B cell (primary cell): ENCODE data around the gene EMID1. TPM values are rescaled to one million over a fixed set of nuclear protein-coding genes. Genes with fewer than 3 reads are reported as not detected.

Experiments used
- ATAC-seq: fragments of 200-7000 bp; cut with Tn5 transposase; one replicate; pipeline ENCODE4 v1.10.0; 2021; ENCODE audit warnings: low read depth, mild to moderate bottlenecking, moderate number of reproducible peaks, moderate library complexity
- CTCF ChIA-PET: fragments of 350-600 bp; sonication (Branson Sonifier 250); formaldehyde crosslinking; loops from one replicate; lab custom pipeline; 2021; ENCODE audit warnings: antibody characterized with exemption, inconsistent platforms; lab: Charles Lee
- POLR2A ChIA-PET: fragments of 350-600 bp; sonication (Branson Sonifier 250); formaldehyde crosslinking; loops from one replicate; lab custom pipeline; 2021; ENCODE audit warnings: antibody characterized with exemption; lab: Charles Lee
- DNase-seq: peaks from one replicate; pipeline ENCODE4 v3.0.0; 2013
- H2AFZ ChIP-seq: 2 replicates; pipeline ENCODE4 v1.6.1; 2012; ENCODE audit warnings: mild to moderate bottlenecking, low read depth, low read length; ENCODE audit not compliant: insufficient read depth, poor library complexity, severe bottlenecking
- H3K27ac ChIP-seq, 2 donors: 1 replicate in 1 of 2; 2 replicates in 1 of 2; pipeline ENCODE4 v1.5.1; 2012 to 2013; ENCODE audit warnings: low read length in 2 of 2, mild to moderate bottlenecking in 2 of 2, moderate library complexity in 1 of 2
- H3K27me3 ChIP-seq, 4 experiments: fragments of 200-600 bp in 1 of 4; sonication (generic) in 1 of 4; replicated peaks in 1 of 4; 1 replicate in 2 of 4; 2 replicates in 2 of 4; pipeline versions ENCODE4 v1.6.1 to v1.7.0; 2013 to 2016; ENCODE audit warnings: low read length in 3 of 4, mild to moderate bottlenecking in 2 of 4, mixed read lengths in 1 of 4, moderate library complexity in 1 of 4; ENCODE audit not compliant: insufficient read depth in 4 of 4, control insufficient read depth in 3 of 4; ENCODE audit errors: control extremely low read depth in 1 of 4
- H3K36me3 ChIP-seq, 2 experiments: replicated peaks in 1 of 2; 1 replicate in 1 of 2; 2 replicates in 1 of 2; pipeline versions ENCODE4 v1.6.1 to v1.7.1; 2013; ENCODE audit warnings: low read length in 1 of 2; ENCODE audit not compliant: insufficient read depth in 2 of 2, control insufficient read depth in 1 of 2; ENCODE audit errors: control extremely low read depth in 1 of 2, extremely low read depth in 1 of 2
- H3K4me1 ChIP-seq, 2 donors: fragments of 200-600 bp in 1 of 2; sonication (generic) in 1 of 2; 1 replicate in 1 of 2; 2 replicates in 1 of 2; pipeline versions ENCODE4 v1.5.1 to v1.6.1; 2013 to 2017; ENCODE audit warnings: low read length in 2 of 2; ENCODE audit not compliant: control insufficient read depth in 2 of 2, insufficient read depth in 2 of 2
- H3K4me2 ChIP-seq: replicated peaks from 2 replicates; pipeline ENCODE3; 2012; ENCODE audit warnings: mild to moderate bottlenecking, low read depth, low read length; ENCODE audit not compliant: poor library complexity, severe bottlenecking
- H3K4me3 ChIP-seq, 5 experiments: fragments of 200-600 bp in 1 of 5; sonication (generic) in 1 of 5; 1 replicate in 3 of 5; 2 replicates in 2 of 5; pipeline versions ENCODE4 v1.5.1 to v1.7.0; 2011 to 2016; ENCODE audit warnings: low read length in 4 of 5, mild to moderate bottlenecking in 4 of 5, low read depth in 2 of 5, control low read depth in 1 of 5, moderate library complexity in 1 of 5; ENCODE audit not compliant: insufficient read depth in 1 of 5; ENCODE audit errors: control extremely low read depth in 1 of 5, extremely low read depth in 1 of 5
- H3K79me2 ChIP-seq: fragments of 200-600 bp; sonication (generic); one replicate; pipeline ENCODE4 v1.6.0; 2016; ENCODE audit warnings: low read length; ENCODE audit not compliant: control insufficient read depth, insufficient read depth
- H3K9ac ChIP-seq: fragments of 200-600 bp; sonication (generic); 2 replicates; pipeline ENCODE4 v1.6.1; 2017; ENCODE audit warnings: mild to moderate bottlenecking, low read length, moderate library complexity
- H3K9me3 ChIP-seq, 3 donors: one replicate each; pipeline versions ENCODE4 v1.6.1 to v1.7.1; 2013; ENCODE audit warnings: low read length in 2 of 3; ENCODE audit not compliant: control insufficient read depth in 2 of 3, insufficient read depth in 1 of 3; ENCODE audit errors: control extremely low read depth in 1 of 3
- H4K20me1 ChIP-seq: 2 replicates; pipeline ENCODE4 v1.6.0; 2012; ENCODE audit warnings: mild to moderate bottlenecking, low read length; ENCODE audit not compliant: insufficient read depth, control insufficient read depth, poor library complexity, severe bottlenecking
- H3K27ac Mint-ChIP-seq: one replicate; pipeline ENCODE4 v1.8.0; 2021; ENCODE audit warnings: mixed read lengths
- H3K27me3 Mint-ChIP-seq: one replicate; pipeline ENCODE4 v1.8.0; 2021; ENCODE audit warnings: mixed read lengths
- H3K4me1 Mint-ChIP-seq: one replicate; pipeline ENCODE4 v1.8.0; 2021; ENCODE audit warnings: mixed read lengths
- H3K4me3 Mint-ChIP-seq: one replicate; pipeline ENCODE4 v1.8.0; 2021; ENCODE audit warnings: mixed read lengths
- H3K9me3 Mint-ChIP-seq: one replicate; pipeline ENCODE4 v1.8.0; 2022; ENCODE audit warnings: mixed read lengths; ENCODE audit not compliant: insufficient read depth
- EZH2 ChIP-seq: IDR thresholded peaks from 2 replicates; pipeline ENCODE4 v1.6.1; 2012; ENCODE audit warnings: borderline replicate concordance, low read depth, mild to moderate bottlenecking, moderate library complexity, low read length; ENCODE audit not compliant: insufficient read depth, poor library complexity, severe bottlenecking
- WGBS: methylation state at CpG from one replicate; pipeline ENCODE4 v1.1.5; 2013; ENCODE audit warnings: missing lambda C conversion rate; ENCODE audit not compliant: insufficient coverage; 5-methylcytosine and 5-hydroxymethylcytosine counted together
- intact Hi-C: fragments of 100-400 bp; cut with micrococcal nuclease; formaldehyde crosslinking; loops from one replicate; pipeline ENCODE4 v1.10.0; 2022
- polyA plus RNA-seq: library from polyadenylated mRNA; depleted of rRNA; stranded (reverse); fragments of >200 nt; gene quantifications from 2 replicates; pipeline ENCODE4 v1.2.3, GENCODE V29; 2012
- total RNA-seq, 2 donors: library from RNA; stranded (reverse); fragments of 120-200 nt in 1 of 2; gene quantifications; 1 replicate in 1 of 2; 2 replicates in 1 of 2; pipeline versions ENCODE4 v1.2.3 to v1.2.4, GENCODE V29; 2013 to 2022
- TF ChIP-seq, protein P1 (sequence below): fragments of 200-600 bp; IDR thresholded peaks from one replicate; pipeline ENCODE4 v1.8.0; 2022; ENCODE audit warnings: antibody characterized with exemption, mild to moderate bottlenecking

The EMID1 gene
- total and polyA plus RNA-seq, 2 donors (not counting 1 experiment from before 2014, with no cell fraction given) = not detected

DNA sequence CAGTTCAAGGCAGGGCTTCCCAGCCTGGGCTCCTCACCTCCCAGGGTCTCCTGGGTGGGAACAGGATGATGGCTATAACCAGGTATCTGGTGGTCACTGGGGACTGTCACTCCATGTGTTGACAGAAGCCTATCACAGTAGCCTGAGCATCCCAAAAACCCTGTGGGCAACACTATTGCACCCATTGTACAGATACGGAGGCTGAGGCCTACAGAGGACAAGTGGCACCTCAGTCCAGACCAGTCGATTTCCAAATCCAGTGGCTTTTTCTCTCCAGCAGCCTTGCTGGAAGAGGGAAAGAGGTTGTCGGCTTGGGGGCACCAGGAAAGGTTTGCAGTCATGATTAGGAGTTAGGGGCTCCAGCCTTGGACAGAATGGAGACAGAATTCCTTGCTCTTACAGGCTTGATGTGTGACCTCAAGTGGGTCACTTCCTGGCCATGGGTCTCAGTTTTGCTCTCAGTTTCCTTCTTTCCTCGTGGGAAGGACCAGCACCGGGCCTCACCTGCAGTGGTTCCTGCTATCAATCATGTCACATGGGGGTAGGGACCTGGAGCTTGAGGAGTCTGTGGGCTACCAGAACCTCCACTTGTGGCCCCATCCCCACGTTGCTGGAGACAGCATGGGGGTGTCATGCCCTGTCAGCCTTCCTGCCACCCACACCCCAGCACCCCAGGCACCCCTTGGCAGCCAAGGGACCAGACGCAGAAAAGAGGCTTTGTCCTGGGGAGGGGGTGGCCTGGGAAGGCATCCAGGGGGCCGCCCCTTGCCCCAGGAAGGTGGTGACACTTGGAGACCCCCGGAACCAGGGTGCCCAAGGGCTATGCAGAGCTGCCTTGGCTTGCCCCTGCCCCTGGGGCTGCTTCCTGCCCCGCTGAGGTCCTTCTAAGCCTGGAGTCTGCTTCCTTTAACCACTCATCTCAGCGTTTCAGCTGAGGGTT is 2.1 kb downstream of the EMID1 start:
- Histone ChIP-seq H3K27ac (no peak overlapping the region), H3K4me1 (peaks cover 25 to 33% of the 10 kb centered on the region in 2 donors), H3K4me2 (peak overlapping the region; percentile 34), H3K9me3 (peaks cover 0 to 10% (median 0%) of the 10 kb centered on the region in 3 donors), H3K4me3 (no peak overlapping the region), H3K36me3 (no peaks in the 10 kb centered on the region), H3K79me2 (no peaks in the 10 kb centered on the region), H3K27me3 (peaks cover 0 to 78% (median 21%) of the 10 kb centered on the region in 4 experiments), H2AFZ (no peak overlapping the region), H3K9ac (no peak overlapping the region), H4K20me1 (no peaks in the 10 kb centered on the region)
- no peaks in the 10 kb centered on the region for H3K9me3 Mint-ChIP-seq
- TF ChIP-seq EZH2 = no peak
- TF ChIP-seq, protein P1, sequence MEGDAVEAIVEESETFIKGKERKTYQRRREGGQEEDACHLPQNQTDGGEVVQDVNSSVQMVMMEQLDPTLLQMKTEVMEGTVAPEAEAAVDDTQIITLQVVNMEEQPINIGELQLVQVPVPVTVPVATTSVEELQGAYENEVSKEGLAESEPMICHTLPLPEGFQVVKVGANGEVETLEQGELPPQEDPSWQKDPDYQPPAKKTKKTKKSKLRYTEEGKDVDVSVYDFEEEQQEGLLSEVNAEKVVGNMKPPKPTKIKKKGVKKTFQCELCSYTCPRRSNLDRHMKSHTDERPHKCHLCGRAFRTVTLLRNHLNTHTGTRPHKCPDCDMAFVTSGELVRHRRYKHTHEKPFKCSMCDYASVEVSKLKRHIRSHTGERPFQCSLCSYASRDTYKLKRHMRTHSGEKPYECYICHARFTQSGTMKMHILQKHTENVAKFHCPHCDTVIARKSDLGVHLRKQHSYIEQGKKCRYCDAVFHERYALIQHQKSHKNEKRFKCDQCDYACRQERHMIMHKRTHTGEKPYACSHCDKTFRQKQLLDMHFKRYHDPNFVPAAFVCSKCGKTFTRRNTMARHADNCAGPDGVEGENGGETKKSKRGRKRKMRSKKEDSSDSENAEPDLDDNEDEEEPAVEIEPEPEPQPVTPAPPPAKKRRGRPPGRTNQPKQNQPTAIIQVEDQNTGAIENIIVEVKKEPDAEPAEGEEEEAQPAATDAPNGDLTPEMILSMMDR = no peak
- H3K27ac Mint-ChIP-seq = no peak overlapping the region
- ChIA-PET POLR2A (no interaction called here), CTCF (no interaction called here)
- 37% methylated on average over 8 of the region's 11 CpGs for WGBS
- peaks cover 32% of the 10 kb centered on the region for H3K4me1 Mint-ChIP-seq
- intact Hi-C loops = no loop called here
- DNase-seq = no peak
- no peak for ATAC-seq
- H3K27me3 Mint-ChIP-seq = peaks cover 55% of the 10 kb centered on the region
- H3K4me3 Mint-ChIP-seq = no peak overlapping the region

DNA sequence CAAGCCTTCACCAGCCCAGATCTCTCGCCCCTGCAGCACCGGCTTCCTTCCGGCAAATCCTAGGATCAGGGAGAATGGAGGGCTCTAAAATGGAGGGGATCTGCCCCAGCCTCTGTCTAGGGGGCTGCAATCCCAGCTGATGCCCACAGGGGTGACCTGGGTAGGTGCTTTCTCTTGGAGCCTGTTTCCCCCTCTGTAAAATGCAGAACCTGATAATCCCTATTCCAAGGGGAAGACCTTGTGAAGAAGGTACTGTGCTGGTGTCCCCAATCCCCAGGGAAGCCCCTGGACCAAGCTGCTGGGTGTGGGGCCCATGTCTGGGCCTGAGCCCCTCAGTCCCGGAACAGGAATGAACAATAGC is 2.8 kb downstream of the EMID1 start:
- peak overlapping the region; percentile 34 for H3K4me2 ChIP-seq
- H2AFZ ChIP-seq = no peak overlapping the region
- no peaks in the 10 kb centered on the region for H4K20me1 ChIP-seq
- CTCF ChIA-PET = no interaction called here
- ATAC-seq (no peak), DNase-seq (no peak)
- TF ChIP-seq, protein P1 = no peak
- TF ChIP-seq EZH2 = no peak
- peaks cover 22 to 30% of the 10 kb centered on the region in 2 donors for H3K4me1 ChIP-seq
- WGBS = 39% methylated on average over 4 of the region's 4 CpGs
- H3K27ac ChIP-seq = no peak overlapping the region
- intact Hi-C loops = no loop called here
- H3K79me2 ChIP-seq = no peaks in the 10 kb centered on the region
- POLR2A ChIA-PET = interaction anchor here (1.0 kb wide), 1 partner anchor 19 kb away, joined by 8 read pairs; no protein-coding TSS in a partner anchor
- peaks cover 0 to 10% (median 0%) of the 10 kb centered on the region in 3 donors for H3K9me3 ChIP-seq
- H3K36me3 ChIP-seq = no peaks in the 10 kb centered on the region
- Mint-ChIP-seq H3K4me1 (peaks cover 30% of the 10 kb centered on the region), H3K9me3 (no peaks in the 10 kb centered on the region), H3K27me3 (peaks cover 57% of the 10 kb centered on the region), H3K27ac (no peak overlapping the region), H3K4me3 (no peak overlapping the region)
- peaks cover 0 to 79% (median 20%) of the 10 kb centered on the region in 4 experiments for H3K27me3 ChIP-seq
- H3K9ac ChIP-seq = no peak overlapping the region
- no peak overlapping the region for H3K4me3 ChIP-seq
